Stimulated activated CD8-positive, alpha-beta memory T cell treated with anti-CD3 and anti-CD28 coated beads, Interleukin-4, amount 100 ng/mL, for 1 hour (primary cell): ENCODE measurements around the gene PCDHGA1.

Experiments used
- DNase-seq, 2 donors: peaks; one replicate each; pipeline ENCODE4 v3.0.0-alpha.2; 2020; ENCODE audit warnings: low read depth in 2 of 2, low spot score in 1 of 2

Gene PCDHGA1

DNA sequence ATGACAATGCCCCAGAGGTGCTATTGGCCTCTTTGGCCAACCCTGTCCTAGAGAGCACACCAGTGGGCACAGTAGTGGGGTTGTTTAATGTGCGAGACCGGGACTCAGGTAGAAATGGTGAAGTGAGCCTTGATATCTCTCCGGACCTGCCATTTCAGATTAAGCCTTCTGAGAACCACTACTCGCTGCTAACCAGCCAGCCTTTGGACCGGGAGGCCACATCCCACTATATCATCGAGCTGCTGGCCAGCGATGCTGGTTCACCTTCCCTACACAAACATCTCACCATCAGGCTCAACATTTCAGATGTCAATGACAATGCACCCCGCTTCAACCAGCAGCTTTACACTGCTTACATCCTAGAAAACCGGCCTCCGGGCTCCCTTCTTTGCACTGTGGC is 160.0 kb downstream of the PCDHGA1 start:
- no peak for DNase-seq

- no peak for DNase-seq
These were observed 160.5 kb downstream of the PCDHGA1 start for GRCh38 chr5:141490771-141491170.

DNA sequence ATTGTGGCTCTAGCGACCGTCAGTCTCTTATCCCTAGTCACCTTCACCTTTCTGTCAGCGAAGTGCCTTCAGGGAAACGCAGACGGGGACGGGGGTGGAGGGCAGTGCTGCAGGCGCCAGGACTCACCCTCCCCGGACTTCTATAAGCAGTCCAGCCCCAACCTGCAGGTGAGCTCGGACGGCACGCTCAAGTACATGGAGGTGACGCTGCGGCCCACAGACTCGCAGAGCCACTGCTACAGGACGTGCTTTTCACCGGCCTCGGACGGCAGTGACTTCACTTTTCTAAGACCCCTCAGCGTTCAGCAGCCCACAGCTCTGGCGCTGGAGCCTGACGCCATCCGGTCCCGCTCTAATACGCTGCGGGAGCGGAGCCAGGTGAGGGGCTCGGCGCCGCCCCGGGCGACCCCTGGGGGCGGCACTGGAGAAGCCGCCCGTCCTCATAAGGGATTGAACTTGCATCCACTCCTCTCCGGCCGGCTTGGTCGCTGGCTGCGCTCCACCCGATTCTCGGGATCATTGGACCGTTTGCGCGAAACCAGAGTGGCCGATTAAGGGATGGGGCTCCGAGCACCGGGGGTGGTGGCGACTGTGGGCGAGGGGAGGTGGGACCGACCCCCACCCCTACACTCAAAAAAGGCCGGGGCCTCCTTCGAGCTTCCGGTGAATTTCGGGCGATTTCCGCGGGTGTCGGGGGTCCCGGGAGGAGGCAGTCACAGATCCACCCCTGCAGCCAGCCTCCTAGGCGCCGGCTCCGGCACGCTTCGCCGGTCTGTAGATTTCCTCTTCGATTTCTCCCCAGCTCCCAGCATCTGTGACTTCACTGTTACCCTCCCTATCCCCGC is 161.2 kb downstream of the PCDHGA1 start:
- DNase-seq, result no peak

DNA sequence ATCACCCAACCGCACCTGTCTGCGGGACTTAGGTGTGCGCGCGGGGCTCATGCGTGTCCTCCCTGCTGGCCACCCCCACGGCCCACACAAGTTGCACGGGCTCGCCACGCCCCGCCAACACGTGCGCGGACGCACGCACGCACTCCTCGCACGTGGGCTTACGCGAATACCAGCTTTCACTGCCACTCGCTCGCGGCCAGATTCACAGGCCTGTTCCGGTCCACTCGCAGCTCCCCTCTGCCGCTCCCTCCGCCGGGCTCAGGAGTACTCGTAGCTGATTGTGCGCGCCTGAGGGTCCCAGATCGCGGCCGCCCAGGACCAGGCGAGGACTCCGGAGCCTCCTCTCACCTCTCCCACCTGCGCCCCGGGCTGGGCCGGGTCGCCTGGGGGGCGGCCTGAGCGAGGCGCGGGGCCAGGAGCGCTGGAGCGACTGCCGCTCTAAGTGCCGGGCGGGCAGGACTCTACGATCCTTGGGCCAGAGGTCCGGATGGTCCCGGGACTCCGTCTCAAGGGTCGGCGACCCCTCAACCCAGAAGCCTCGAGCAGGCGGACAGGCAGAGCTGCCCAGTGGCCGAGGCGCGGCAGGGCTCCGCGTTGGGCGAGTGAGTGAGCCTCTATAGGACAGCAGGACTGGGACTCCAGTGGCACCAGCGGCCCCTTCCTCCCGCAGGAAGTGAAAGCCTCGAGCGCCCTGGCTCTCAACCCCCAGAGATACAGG is 162.0 kb downstream of the PCDHGA1 start:
- DNase-seq, result no peak

DNA sequence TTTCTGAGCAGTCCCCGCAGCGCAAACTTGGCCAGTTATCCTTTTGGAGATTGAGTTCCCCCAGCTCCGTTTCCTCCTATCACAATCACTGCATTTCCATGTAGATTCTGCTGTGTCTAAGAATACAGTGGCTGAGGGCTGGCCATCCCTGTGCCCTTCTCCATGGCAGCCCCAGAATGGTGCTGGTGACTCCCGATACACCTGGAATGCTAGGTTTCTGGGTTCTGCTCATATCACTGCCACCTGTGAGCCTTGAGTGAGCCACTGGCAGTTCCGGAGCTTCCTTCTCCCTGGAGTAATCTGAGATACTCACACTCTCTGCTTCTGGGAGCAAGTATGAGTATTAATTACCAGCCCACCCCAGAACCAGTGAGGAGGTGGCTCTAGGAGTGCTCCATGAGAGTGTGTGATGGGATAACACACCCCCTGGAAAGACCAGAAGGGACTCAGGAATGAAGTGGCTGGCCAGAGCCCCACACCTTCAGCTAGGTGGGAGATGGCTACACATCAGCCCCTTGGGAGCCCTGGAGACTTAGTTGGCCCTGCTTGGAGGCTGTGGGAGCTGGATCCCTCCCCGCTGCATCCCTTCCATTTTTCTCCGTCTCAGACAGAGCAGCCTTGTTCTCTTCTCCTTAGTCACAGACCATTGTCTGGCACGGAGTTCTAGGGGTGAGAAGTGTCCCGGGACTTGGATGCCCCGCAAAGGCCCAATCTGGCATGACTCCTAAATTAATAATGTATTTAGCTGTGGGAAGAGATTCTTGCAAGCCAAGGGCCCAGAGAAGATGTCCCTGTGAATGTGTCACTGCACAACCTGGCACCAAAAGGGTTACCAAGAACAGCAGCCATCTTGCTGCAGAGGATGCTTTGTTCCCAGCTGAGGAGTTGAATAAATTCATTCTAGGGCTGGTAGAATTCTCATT is 163.4 kb downstream of the PCDHGA1 start:
- DNase-seq, result no peak

DNA sequence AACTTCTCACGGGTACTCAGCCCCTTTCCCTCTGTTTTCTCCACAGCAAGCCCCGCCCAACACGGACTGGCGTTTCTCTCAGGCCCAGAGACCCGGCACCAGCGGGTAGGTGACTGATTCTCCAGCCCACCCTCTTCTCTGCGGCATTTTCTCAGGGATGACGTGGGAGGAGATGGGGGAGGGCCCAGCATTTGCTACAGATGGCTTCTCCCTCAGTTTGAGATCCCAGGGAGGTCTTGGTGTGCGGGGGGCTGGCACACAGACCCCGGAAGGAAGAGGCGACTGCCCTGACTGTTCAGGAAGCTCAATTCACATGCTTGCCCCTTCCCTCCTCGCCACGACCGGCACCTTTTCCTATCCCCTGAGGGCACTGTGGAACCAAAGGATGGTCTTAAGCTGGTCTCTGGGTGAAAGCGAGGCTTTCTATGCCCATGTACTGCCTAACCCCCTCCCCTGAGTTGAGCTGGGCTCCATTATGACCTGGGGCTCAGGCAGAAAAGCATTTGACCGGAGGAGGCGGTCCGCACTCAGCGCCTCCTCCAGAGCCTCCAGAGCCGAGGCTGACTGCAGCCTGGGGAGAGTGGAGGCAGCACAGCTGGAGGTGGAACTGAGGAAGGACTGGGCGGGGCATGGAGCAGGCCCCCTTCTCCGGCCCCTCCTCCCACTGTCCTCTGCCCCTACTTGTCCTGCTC is 164.6 kb downstream of the PCDHGA1 start:
- DNase-seq, result no peak

GRCh38 chr5:141495453-141495811 is 165.1 kb downstream of the PCDHGA1 start:
- no peak for DNase-seq

GRCh38 chr5:141496038-141496437 is 165.7 kb downstream of the PCDHGA1 start:
- DNase-seq, result no peak

GRCh38 chr5:141501761-141502160 is 171.4 kb downstream of the PCDHGA1 start:
- DNase-seq, result no peak

DNA sequence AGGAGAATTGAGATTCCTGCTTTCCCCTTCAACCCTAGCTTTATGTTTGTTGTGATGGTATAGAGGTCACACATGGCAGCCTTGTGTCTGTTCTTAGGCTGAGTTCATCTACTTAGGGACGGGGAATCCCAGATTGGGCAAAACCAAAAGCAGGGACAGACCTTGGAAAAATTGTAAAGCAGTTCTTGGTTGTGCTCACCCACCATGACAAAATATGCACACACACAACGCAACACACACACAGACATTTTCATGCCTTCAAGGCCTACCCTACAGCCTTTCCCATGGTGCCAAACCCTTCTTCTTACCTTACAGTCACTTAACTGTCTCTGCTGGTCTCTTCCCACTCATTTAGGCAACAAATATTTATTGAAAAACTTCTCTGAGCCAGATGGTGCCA is 173.4 kb downstream of the PCDHGA1 start:
- no peak for DNase-seq

DNA sequence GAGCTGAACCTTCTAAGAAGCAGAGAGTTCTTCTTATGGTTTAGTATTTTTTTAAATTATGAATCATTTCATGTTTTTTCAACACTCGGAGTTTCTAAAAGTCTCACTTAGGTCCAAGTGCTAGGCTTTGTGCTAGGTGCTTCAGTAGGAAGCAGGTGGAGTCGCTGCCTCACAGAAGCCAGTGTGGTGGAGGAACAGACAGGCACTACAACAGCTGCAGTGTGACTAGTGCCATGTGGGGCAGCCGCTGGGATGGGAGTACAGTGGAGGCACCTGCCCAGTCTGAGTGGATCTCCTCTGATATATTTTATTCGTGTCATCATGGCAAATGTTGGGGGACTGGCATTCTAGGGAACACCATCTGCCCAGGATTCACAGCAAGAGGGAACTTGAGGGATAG is 173.9 kb downstream of the PCDHGA1 start:
- DNase-seq, result no peak

- DNase-seq, result no peak
These were observed 176.3 kb downstream of the PCDHGA1 start for GRCh38 chr5:141506381-141507155.

DNA sequence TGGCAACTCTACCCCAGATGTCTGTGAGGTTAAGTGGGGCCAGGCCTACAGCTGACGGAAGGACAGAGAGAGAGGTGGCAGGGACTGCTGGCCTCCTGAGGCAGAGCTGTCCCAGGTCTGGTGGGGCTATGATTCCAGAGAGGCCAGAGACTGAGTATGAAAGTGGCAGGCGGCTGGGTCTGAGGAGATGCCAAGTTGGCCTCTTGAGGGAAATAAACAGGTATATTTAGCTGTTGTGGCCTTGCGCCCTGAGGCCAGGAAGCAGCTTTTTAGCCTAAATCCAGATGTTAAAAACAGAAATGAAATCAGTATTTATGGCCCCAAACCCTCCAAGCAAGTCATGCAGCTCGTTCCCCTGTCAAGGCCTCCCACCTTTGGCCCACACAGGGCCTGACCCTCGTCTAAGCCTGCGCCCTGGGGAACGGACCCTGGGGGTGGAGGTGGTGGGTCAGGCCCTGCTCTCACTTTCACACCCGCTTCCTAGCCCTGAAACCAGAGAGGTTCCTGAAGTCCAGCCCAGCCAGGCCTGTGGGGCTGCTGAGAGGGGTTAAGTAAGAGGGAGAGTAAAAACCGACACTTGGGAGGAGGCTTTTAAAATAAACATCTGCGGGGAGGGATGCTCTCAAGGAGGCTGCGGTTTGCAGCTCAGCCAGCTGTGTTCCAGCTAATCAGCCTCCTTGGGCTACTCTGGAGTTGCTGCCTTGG is 177.2 kb downstream of the PCDHGA1 start:
- no peak for DNase-seq

GRCh38 chr5:141508440-141508797 is 178.1 kb downstream of the PCDHGA1 start:
- DNase-seq, result no peak

GRCh38 chr5:141508798-141509611 is 178.7 kb downstream of the PCDHGA1 start:
- no peak for DNase-seq

DNA sequence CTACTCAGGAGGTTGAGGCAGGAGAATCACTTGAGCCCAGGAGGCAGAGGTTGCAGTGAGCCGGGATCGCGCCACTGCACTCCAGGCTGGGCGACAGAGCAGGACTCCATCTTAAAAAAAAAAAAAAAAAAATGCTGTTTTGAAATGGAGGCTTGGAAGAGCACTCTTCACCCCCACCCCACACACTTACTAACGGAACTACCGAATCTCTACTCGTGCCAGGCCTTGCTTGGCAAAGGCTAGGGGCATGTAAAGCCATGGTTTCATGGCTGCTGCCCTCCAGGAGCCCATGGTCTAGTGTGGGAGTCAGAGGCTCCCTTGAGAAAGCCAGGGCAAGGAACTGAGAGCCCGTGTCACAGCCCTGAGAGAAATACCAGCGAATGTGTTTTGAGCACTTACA is 179.8 kb downstream of the PCDHGA1 start:
- DNase-seq, result no peak

GRCh38 chr5:141510850-141511601 is 180.7 kb downstream of the PCDHGA1 start:
- no peak for DNase-seq

- DNase-seq, result no peak
These were observed 181.5 kb downstream of the PCDHGA1 start for GRCh38 chr5:141511771-141512325.
